ENCODE measurements around the gene TMEM81. TPM values are rescaled to one million over a fixed set of nuclear protein-coding genes. Genes with fewer than 3 reads are reported as not detected.

The TMEM81 gene
- polyA plus RNA-seq, 3 donors = 0.17 to 1.5 (median 0.36) TPM

DNA sequence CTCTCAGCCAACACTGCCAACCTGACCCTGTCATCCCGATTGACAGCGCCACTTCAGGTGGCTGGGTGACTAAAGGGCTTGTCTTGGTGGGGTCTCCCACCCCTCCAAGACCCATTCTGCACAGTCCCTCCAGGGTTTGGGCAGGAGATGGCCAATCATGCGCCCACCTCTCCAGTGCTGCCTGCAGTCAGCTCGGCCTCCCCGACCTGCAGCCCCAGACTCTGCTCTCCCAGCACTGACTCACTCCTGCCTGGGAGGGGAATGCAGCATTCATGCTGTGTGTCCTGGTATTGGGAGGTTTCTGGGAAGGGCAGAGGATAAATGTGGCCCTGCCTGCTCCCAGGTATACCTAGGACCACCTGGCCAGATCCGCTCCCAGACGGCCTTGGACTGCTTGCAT is 9.7 kb downstream of the TMEM81 start:
- Mint-ChIP-seq H3K27ac (no peak overlapping the region), H3K4me1 (no peaks in the 10 kb centered on the region), H3K36me3 (no peaks in the 10 kb centered on the region), H3K4me3 (no peak overlapping the region), H3K27me3 (ENCODE audit: low read depth in 3 of 3) (peaks cover 0 to 2% (median under 1%) of the 10 kb centered on the region in 3 donors), H3K9me3 (no peaks in the 10 kb centered on the region)
- H3K36me3 ChIP-seq (replicated peaks in 1 of 2; ENCODE audit: control insufficient read depth in 1 of 2, insufficient read depth in 2 of 2, low read length in 2 of 2) = no peaks in the 10 kb centered on the region
- H4K20me1 ChIP-seq (ENCODE audit: insufficient read depth, low read length) = no peaks in the 10 kb centered on the region
- H3K79me2 ChIP-seq (ENCODE audit: insufficient read depth, low read length) = no peaks in the 10 kb centered on the region
- H3K4me2 ChIP-seq (replicated peaks; ENCODE audit: extremely low read depth, low read length, poor library complexity, severe bottlenecking) = no peak overlapping the region
- TF ChIP-seq, protein P1, sequence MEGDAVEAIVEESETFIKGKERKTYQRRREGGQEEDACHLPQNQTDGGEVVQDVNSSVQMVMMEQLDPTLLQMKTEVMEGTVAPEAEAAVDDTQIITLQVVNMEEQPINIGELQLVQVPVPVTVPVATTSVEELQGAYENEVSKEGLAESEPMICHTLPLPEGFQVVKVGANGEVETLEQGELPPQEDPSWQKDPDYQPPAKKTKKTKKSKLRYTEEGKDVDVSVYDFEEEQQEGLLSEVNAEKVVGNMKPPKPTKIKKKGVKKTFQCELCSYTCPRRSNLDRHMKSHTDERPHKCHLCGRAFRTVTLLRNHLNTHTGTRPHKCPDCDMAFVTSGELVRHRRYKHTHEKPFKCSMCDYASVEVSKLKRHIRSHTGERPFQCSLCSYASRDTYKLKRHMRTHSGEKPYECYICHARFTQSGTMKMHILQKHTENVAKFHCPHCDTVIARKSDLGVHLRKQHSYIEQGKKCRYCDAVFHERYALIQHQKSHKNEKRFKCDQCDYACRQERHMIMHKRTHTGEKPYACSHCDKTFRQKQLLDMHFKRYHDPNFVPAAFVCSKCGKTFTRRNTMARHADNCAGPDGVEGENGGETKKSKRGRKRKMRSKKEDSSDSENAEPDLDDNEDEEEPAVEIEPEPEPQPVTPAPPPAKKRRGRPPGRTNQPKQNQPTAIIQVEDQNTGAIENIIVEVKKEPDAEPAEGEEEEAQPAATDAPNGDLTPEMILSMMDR (IDR thresholded peaks at IDR 0.05) = no peak
- 94% methylated on average over 3 of the region's 7 CpGs for WGBS (ENCODE audit: insufficient coverage)
- H3K9me3 ChIP-seq (replicated peaks in 1 of 2; ENCODE audit: control insufficient read depth in 1 of 2, insufficient read depth in 1 of 2, low read length in 2 of 2) = no peaks in the 10 kb centered on the region
- no peaks in the 10 kb centered on the region for H3K27me3 ChIP-seq (ENCODE audit: control insufficient read depth in 2 of 2, insufficient read depth in 2 of 2, low read length in 2 of 2)
- H3K27ac ChIP-seq (ENCODE audit: low read depth in 1 of 2, low read length in 2 of 2) = no peak overlapping the region
- H3K9ac ChIP-seq (ENCODE audit: insufficient read depth, low read length, poor library complexity, severe bottlenecking) = no peak overlapping the region
- no peak overlapping the region for H3K4me3 ChIP-seq (replicated peaks in 1 of 3; ENCODE audit: low read depth in 2 of 3, low read length in 3 of 3)
- no peak for DNase-seq
- H2AFZ ChIP-seq (ENCODE audit: insufficient read depth, low read depth, low read length, poor library complexity, severe bottlenecking) = no peak overlapping the region
- intact Hi-C loops (cut with micrococcal nuclease) = no loop called here
- H3K4me1 ChIP-seq (ENCODE audit: control insufficient read depth in 1 of 2, insufficient read depth in 2 of 2, low read length in 2 of 2) = no peaks in the 10 kb centered on the region

DNA sequence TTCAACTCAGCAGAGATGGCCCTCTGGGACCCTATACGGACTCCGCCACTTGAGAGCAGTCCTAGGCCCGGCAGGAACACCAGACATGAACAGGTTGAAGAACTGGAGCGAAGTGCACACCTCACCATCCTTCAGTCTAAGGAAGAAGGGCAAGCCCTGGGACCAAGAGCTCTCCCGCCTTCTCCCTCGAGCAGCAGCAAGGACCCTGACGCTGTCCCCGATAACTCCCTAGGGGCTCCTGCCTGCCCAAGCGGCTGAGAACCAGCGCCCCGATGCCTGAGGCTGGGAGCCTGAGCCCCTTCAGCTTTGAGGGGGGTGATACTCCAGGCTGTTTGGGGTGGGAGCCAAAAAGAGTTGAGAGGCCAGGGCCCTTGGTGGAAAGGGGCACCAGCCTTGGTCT is 10.2 kb downstream of the TMEM81 start:
- H3K9me3 ChIP-seq (replicated peaks in 1 of 2; ENCODE audit: control insufficient read depth in 1 of 2, insufficient read depth in 1 of 2, low read length in 2 of 2) = no peaks in the 10 kb centered on the region
- DNase-seq = no peak
- Mint-ChIP-seq H3K27me3 (ENCODE audit: low read depth in 3 of 3) (peaks cover 0 to 2% (median 2%) of the 10 kb centered on the region in 3 donors), H3K27ac (no peak overlapping the region), H3K9me3 (no peaks in the 10 kb centered on the region), H3K4me1 (no peaks in the 10 kb centered on the region), H3K36me3 (no peaks in the 10 kb centered on the region), H3K4me3 (no peak overlapping the region)
- no peaks in the 10 kb centered on the region for H3K79me2 ChIP-seq (ENCODE audit: insufficient read depth, low read length)
- 95% methylated on average over 5 of the region's 11 CpGs for WGBS (ENCODE audit: insufficient coverage)
- TF ChIP-seq, protein P1 (IDR thresholded peaks at IDR 0.05) = no peak
- intact Hi-C loops (cut with micrococcal nuclease) = no loop called here
- no peaks in the 10 kb centered on the region for H3K4me1 ChIP-seq (ENCODE audit: control insufficient read depth in 1 of 2, insufficient read depth in 2 of 2, low read length in 2 of 2)
- no peak overlapping the region for H3K4me3 ChIP-seq (replicated peaks in 1 of 3; ENCODE audit: low read depth in 2 of 3, low read length in 3 of 3)
- no peaks in the 10 kb centered on the region for H3K27me3 ChIP-seq (ENCODE audit: control insufficient read depth in 2 of 2, insufficient read depth in 2 of 2, low read length in 2 of 2)
- no peak overlapping the region for H3K4me2 ChIP-seq (replicated peaks; ENCODE audit: extremely low read depth, low read length, poor library complexity, severe bottlenecking)
- no peak overlapping the region for H2AFZ ChIP-seq (ENCODE audit: insufficient read depth, low read depth, low read length, poor library complexity, severe bottlenecking)
- no peak overlapping the region for H3K27ac ChIP-seq (ENCODE audit: low read depth in 1 of 2, low read length in 2 of 2)
- no peaks in the 10 kb centered on the region for H3K36me3 ChIP-seq (replicated peaks in 1 of 2; ENCODE audit: control insufficient read depth in 1 of 2, insufficient read depth in 2 of 2, low read length in 2 of 2)
- H3K9ac ChIP-seq (ENCODE audit: insufficient read depth, low read length, poor library complexity, severe bottlenecking) = no peak overlapping the region
- H4K20me1 ChIP-seq (ENCODE audit: insufficient read depth, low read length) = no peaks in the 10 kb centered on the region

Measured in CD14-positive monocyte (primary cell).